Measurements from ENCODE around the gene SYT8.

SYT8 gene

DNA sequence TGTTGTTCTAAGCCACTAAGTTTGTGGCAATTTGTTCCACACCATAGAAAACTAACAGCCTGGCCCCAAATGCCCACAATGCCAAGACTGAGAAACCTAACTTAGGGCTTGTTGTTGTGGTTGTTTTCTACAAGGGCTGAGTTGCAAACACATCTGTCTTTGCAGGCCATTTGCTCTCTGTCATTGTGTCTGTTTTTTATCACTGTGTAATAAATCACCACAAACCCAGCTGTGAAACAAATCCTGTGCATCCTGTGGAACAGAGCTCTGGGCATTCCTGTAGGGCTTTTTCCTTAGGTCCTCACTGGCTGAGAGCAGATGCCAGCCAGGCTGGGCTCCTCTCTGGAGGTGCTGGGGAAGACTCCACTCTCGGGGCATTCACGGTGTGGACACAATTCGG lies 15.7 kb upstream of the SYT8 start:
- DNase-seq (ENCODE audit: low read depth) = no peak

DNA sequence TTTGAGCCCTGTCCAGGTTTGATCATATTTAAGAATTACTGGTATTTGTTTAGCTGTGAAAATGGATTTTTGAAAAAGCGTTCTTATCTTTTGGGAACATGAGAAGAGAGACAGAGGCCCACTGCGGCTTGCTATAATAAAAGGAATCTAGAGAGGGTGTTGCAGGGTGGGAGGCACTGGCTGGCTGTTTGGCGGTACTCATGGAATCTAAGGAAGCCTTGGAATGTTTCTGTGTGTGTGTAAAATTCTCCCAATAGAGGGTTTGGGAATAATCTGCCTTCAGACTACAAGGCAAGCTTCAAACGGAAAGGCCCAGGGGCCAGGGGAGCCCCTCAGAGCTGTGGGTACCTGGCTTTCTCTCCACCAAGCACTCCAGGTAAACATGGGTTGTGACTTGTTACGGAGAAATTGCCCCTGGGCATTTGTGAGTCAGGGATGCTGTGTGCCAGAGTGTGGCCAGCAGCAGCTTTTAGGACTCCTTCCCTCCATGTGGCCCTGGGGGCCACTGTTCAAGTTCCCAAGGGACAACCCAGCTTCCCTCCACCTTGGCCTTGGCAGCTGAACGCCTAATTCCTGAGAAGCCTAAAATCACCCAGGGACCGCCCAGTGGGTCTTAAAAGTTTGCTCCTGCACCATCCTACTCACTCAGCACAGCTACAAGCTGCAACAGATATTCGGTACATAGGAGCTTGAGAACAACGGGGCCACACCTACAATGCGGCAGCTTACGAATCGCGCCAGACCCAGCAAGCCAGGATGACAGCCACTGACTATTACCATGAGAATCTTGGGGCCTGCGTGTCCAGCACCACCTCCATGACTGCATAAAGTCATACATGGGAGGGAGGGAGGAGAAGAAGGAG lies 14.1 kb upstream of the SYT8 start:
- no peak for DNase-seq (ENCODE audit: low read depth)

DNA sequence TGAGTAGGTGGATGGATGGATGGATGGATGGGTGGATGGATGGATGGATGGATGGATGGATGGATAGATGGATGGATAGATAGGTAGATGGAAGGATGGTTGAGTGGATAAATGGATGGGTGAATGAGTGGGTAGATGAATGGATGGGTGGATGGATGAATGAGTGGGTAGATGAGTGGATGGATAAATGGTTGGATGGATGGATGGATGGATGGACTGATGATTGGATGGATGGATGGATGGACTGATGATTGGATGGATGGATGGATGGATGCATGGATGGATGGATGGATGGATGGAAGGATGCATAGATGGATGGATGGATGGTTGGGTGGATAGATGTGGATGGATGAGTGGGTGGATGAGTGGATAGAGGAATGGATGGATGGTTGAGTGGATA lies 13.2 kb upstream of the SYT8 start:
- no peak for DNase-seq (ENCODE audit: low read depth)

DNA sequence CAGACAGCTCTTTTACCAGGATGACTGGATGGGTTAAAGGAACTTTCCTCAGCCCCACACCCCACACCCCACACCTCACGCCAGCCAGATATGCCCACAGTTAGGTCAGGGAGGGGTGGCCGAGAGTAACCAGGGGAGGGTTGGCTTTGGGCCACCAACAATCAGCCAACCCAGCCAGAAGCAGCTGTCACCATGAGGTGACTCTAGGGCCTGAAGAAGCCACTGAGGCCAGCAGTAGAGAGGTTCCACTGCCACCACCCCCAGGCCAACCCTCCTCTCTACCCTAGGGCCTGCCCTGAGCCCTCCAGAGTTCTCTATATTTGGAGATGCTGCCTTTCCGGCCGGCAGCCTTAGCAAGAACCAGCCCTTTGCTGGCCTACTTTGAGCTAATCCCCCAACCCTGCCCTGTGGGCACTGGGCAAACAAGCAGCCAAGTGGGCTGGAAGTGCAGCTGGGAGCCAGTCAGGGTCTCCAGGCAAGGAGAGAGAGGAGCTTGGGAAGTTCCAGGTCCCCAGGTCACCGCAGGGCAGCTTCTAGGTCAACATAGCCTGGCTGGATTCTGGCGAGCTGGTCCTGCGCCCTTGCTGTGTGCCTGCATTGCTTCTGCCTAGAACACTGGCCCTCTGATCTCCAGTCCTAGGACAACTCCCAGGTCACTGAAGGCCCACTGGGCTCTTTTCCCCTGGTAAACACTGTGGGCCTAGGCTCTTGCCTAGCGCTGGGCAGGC lies 12.0 kb upstream of the SYT8 start:
- no peak for DNase-seq (ENCODE audit: low read depth)

DNA sequence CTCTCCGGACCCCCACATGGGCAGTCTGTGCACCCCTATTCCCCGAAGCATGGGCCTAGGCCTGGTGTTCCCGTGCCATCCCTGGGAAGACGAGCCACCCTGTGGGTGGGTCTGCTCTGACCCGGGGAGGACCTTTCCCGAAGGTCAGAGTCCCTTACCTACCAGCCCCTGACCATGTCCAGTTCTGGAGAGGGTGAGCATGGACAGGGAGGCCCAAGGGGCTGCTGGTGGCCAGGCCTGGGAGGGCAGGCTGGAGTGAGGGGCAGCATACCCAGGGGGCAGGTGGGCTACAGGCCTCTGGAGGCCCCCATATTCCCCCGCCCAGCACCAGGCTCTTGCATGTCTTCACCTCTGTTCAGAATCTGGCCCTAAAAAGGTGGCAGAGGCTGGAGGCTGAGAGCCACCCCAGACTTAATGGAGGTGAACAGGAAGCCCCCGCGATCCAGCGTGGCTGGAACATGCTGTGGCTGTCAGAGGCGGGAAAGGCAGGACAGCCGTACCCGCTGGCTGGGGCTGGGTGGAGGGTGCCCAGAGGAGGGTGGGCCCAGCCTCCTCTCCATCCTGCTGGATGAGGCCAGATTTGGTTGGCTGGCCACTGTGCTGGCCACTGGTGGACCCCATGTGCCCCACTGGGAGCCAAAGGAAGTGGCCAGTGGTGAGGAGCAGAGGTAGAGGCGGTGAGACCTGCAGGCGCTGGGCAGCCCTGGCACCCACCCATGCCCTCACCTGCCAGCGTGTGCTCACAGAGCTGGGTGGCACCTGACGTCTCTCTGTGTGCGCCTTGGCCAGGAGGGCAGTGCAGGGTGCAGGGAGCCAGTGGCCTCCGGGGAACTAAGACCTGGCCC lies 11.2 kb upstream of the SYT8 start:
- no peak for DNase-seq (ENCODE audit: low read depth)

DNA sequence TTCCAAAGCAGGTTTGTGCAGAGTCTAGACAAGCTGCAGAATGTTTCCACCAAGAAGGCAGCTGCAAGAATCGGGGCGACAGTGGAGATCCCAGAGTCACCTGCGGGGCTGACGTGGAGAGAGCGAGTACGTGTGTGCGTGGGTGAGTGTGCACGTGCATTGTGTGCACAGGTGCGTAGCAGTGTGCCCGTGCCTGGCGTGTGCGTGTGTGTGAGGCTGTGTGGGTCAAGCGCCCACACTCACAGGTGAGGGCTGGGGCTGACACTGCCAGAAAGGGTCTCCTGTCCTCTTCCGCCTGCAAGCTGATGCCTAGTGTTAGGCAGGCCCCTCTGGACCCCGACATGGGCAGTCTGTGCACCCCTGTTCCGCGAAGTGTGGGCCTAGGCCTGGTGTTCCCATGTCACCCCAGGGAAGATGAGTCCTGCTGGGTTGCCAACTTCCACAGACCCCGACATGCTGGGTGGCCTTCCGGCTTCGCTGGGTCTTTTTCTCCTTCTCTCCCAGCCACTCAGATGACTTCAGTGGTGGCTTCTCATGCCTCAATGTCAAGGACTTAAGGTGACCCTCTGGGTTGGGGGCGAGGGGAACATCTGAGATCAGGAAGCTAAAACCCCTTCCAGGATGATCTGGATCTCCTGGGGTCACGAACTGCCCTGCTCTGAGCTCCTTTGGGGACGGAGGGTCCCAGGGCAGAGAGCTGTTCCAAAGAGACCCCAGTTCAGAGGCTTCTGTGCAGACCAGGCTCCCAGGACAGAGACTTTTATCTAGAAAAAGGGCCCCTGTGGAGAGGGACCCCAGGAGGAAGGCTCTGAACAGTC lies 10.4 kb upstream of the SYT8 start:
- no peak for DNase-seq (ENCODE audit: low read depth)

DNA sequence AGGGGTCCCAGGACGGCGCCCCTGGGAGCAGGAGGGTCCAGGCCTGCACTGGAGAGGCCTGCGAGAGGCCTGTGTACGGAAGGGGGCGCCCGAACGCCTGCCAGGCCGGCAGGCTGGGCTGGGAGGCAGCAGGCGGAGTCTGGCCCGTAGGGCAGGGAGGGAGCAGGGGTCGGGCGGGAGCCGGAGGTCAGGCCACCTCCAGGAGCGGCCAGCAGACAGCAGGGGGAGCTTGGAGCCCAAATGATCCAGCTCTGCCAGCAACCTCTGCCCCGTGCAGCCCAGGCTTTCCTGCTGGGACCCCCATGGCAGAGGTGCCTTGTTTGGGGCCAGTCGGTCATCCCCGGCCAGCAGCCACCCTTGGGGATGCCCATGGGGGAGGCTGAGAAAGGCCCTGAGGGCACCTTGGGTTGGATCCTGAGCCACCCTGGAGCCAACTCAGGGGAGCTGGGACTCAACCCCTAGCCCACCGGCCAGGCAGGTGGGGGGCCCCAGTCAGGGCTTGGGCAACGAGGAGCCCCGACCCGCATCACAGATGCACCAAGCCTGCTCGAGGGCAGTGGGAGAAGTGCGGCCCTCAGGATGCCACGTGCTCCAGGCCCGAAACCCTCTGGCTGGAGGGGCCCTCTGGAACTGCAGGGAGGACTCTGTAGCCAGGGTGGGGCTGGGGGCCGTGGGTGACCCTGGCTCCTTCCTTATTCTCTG lies 9.6 kb upstream of the SYT8 start:
- no peak for DNase-seq (ENCODE audit: low read depth)

DNA sequence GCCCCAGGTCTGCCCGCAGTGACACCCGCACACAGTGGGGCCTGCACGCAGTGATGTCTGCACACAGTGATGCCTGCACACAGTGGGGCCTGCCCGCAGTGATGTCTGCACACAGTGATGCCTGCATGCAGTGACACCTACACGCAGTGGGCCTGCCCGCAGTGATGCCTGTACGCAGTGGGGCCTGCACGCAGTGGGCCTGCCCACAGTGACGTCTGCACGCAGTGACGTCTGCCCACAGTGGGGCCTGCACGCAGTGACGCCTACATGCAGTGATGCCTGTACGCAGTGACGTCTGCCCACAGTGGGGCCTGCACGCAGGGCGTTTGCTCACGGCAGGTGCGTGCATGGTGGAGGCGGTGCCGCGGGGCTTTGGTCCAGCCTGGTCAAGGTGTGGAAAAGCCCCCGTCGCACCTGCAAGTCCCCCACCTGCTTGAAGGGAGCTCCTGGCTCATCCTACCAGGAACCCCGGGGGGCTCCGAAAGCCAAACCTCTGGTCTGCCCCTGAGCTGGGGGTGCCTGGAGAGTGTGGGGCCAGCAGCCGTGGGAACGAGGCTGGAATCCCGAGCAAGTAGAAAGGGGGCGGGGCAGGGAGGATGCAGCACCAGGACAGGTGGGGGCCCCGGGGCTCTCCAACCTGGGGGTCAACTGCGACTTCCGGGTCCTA lies 8.9 kb upstream of the SYT8 start:
- DNase-seq (ENCODE audit: low read depth) = no peak

DNA sequence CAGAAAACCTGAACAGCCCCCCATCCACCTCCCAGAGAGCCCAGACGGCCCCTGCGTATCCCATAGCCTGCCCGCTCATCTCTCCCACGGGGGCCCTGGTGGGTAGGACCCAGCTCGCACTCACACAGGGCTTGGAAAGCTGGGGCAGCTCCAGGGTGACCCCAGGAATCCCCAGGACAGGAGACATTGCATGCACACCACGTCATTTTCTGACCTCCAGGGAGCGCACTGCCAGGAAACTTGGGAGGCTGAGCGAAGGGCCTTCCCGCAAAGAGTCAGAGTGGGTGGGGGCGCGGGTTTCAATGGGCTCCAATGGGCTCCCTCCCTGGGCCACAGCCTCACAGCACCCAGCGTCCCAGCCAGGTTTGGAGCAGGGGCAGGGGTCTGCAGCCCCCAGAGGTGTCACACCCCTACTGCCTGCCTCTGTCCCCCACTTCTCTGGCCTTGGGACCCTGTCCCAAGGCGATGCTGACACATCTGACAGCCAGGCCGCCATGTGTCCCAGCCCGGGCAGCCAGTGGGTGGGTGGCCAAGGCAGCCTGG lies 8.2 kb upstream of the SYT8 start:
- DNase-seq (ENCODE audit: low read depth) = peak; percentile 57

DNA sequence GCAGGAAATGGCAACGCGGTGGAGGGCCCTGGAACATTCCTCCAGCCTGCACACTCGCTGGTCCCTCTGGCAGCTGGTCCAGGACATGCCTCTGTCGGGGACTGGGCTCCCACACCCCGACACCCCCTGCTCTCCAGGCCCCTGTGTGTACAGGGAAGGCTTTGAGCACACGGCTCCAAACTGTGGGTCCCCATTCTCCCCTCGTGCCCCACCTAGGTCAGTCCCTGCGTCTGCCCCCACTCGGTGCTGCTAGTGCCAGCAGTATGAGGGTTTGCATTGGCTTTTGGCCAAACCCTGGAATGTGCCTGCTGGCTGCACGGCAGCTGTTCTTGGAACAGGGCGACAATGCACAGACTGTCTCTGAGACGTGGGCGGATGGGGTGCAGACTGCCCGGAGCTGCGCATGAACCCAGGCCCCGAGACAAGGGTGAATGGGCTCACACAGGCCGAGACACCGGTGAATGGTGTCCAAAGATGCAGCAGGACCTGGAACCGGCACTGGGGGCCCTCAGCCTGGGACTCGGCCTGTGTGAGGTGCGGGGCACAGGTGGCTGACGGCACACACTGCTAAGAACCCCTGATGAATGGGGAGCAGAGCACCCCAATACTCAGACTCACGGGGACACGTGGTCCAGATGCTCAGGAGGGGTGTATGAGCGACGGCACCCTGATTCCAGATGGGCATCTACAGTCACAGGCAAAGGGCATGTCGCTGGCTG lies 7.5 kb upstream of the SYT8 start:
- DNase-seq (ENCODE audit: low read depth) = peak; percentile 89

DNA sequence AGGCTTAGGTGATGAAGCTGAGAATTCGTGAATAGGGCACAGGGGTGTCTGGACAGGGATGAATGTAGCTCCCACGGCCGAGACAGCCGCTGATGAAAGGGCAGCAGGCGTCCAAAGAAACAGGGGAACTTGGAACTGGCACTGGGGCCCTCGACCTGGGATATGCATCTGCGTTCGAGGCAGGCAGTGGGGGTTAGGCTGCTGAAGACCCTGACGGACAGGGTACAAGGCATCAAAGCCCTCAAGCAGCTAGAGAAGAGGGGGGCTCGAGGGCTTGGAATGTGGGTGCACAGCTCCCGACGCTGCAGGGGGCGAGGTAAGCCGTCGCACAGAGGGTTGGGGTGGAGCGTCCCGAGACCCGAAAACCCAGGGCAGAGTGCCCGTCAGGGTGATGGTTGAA lies 6.9 kb upstream of the SYT8 start:
- DNase-seq (ENCODE audit: low read depth) = no peak

DNA sequence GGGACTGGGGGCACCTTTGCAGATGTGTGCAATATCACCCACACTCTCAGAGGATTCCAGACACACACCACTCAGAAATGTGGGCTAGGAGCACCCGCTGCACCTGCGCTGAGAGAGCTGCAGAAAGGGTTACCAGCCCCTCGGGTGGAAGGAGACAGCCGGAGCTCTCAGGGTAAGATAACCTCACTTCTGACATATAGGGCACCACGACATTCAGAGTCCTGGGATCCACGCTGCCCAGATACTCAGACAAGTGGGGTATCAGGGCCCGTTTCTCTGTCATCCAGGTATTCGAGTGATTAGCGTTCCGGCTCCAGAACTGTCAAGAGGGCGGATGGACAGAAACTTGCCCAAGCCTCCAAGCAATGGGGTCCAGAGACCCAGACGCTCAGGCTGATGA lies 6.2 kb upstream of the SYT8 start:
- DNase-seq (ENCODE audit: low read depth) = no peak

DNA sequence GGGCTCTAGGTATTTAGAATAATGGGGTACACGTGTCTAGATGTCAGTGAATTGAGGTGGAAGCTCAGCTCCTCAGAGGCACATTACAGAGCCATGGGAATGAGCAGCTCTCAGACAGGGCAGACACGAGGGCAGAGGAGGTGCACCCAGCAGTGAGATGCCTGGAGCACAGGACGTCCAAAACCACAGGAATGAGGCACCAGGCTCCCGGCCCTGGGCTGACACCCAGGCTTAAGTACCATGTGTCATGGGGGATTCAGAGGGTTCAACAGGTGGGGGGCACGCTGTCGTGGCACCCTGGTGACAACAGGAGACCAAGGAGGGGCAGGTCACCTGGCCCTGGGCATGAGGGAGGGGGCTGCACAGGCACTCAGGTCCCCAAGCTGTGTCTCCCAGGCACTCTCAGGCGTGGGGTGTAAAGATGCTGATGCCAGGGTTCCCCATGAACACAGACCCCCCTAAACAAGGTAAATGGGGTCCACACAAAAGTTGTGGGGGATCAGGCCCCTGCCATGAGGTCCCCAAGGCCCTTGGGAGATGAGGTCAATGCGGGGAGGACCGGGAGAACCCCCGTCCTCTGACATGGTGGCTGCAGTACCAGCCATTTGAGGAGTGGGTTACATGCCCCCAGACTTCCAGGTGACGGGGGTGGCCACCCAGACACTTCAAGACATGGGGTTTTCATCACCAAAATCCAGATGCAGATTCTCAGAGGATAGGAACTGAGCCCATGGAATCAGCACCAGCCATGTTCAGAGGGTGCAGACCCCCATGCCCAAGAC lies 5.6 kb upstream of the SYT8 start:
- peak; percentile 66 for DNase-seq (ENCODE audit: low read depth)

DNA sequence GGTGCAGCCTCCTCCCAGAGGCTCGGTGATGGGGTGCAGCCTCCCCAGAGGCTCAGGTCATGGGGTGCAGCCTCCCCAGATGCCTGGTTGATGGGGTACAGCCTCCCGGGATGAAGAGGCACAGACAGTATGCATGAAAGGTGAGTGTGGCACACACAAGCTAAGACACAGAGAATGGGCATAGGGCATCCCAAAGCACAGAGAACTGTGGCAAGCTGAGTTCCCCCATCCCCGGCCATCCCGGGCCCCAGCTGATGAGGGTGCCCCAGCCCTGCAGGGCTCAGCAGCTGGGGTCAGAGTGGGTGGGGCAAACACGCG lies 4.8 kb upstream of the SYT8 start:
- DNase-seq (ENCODE audit: low read depth) = no peak

DNA sequence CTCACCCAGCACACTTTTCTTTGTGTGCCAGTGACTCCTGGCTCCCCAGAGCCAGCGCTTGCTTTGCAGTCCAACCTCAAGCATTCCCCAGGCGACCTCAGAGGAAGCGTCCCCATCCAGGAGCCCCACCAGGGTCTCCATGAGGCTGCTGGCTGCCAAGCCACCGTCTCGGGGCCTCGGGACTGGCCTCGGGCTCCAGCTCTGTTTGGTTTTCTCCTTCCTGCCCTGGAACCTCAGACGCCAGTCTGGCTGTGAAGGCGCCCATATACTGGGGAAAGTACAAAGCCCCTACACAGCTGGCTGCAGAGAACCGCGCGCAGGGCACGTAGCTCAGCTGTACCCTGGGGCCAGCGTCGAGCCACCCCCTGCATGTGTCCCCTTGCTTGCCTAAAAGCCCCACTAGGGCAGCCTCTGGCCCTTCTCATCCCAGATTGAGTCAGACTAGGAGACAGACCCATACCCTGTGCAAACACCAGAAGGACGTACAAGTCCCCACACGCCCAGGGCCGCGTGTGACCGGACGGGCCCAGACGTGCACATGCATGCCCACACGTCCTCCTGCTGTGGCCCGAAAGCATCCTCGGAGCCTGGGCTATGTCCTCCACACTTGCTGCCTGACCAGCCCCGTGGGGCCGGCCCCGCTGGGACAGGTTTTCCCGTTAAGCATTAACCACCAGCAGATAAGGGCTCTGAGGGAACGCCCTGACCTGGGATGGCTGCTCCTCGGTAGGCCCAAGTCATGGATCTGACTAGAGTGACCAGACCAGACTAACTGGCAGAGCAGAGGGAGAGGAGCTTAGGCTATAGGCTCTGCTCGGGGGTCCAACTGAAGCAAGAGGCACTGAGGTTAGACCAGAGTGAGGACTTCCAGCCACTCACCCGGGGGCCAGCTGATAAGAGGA lies 4.2 kb upstream of the SYT8 start:
- DNase-seq (ENCODE audit: low read depth) = no peak

DNA sequence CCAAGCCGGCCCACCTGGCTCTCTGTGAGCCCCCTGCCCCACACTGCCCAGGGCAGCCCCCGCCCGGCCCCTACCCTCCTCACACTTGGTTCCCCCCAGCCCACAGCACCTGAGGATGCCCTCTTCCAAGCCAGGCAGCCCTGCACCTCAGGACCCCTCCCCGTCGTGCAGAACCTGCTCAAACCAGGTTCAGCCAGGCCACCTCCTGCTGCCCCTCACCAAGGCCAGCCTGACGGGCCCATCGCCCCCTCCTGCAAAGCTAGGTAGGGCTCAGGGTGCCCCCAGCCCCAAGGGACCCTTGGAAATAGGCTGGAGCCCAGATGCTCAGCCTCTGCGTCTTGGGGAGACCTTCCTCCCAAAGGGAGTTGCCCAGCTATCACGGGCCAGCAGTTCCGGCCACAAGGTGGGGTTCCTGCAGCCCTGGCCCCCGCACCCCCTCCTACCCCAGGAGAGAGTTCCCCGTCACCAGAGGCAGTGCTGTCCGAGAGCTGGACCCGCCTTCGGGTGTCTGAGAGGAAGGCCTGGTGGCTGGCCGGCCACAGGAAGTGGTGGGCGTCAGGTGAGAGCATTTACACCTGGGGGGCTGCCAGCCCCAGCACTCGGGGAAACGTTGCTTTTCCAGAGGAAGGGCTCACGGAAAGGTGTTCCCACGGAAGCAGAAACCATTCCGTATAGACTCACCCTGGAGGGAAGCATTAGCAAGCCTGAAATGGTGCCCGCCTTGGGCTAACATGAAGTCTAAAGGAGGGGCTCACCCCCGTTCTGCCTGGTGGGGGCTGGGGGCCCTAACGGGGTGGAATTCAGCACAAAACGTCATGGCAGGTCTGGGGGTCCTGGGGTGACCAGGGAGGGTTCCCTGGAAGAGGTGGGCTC lies 3.2 kb upstream of the SYT8 start:
- no peak for DNase-seq (ENCODE audit: low read depth)
